ENCODE results near the gene RTP2.

DNA sequence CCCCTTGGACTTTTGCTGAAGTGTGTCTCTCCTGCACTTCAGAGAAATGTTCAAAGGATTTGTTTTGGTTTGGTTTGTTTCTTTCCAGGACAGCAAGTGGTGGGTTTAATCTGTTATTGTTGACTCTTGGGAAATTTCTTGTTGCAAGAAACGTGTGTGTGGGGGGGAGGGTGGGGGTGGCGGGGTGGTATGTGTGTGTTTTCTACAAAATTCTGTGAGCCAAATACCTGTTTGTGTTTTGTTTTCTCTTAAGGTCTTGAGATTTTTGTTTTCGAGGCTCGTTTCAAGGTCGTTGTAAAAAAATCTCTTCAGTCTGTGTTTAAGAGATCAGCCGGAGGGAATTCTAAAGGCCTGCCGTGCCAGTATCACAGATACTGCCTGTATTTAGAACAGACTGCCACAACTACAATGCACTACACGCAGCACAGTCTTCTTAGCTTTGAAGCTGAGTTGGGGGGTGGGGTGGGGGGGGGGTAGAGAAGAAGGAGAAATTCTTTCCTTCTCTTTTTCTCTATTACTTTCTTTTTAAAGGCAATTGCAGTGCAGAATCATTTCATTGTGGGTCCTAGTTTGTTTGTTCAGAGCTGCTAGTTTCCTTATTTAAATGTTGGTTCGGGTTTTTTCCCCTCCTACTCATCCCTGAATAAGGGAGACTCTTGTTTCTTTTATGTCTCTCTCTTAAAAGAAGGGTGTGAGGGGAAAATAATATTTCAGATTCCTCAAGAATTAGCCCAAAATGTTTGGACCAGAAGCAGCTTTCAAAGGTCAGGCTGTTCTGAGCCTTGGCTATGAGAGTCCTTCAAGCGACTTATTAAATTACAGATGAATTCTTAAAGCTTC lies 44.3 kb upstream of the RTP2 start:
- TF ChIP-seq, protein P1, sequence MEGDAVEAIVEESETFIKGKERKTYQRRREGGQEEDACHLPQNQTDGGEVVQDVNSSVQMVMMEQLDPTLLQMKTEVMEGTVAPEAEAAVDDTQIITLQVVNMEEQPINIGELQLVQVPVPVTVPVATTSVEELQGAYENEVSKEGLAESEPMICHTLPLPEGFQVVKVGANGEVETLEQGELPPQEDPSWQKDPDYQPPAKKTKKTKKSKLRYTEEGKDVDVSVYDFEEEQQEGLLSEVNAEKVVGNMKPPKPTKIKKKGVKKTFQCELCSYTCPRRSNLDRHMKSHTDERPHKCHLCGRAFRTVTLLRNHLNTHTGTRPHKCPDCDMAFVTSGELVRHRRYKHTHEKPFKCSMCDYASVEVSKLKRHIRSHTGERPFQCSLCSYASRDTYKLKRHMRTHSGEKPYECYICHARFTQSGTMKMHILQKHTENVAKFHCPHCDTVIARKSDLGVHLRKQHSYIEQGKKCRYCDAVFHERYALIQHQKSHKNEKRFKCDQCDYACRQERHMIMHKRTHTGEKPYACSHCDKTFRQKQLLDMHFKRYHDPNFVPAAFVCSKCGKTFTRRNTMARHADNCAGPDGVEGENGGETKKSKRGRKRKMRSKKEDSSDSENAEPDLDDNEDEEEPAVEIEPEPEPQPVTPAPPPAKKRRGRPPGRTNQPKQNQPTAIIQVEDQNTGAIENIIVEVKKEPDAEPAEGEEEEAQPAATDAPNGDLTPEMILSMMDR (IDR thresholded peaks at IDR 0.05; ENCODE audit: insufficient read depth, low read depth, low read length), result no peak
- TF ChIP-seq EZH2 (IDR thresholded peaks at IDR 0.05; ENCODE audit: insufficient read depth, low read length), result no peak
